ENCODE data around the gene WDR37. TPM values are rescaled to one million over a fixed set of nuclear protein-coding genes. Genes with fewer than 3 reads are reported as not detected.

Gene WDR37
- polyA plus RNA-seq, 1 of the 3 experiments (the other 2 are of a cell fraction): 11.9 TPM

GRCh38 chr10:1074748-1075308 is 18.6 kb downstream of the WDR37 start:
- CTCF ChIA-PET: interaction anchor here (0.6 to 1.2 kb wide), 3 partner anchors 9 to 87 kb away, joined by 3 to 4 read pairs (median 3); partner anchors contain the start of gene GTPBP4
- H3K27me3 ChIP-seq (ENCODE audit: insufficient read depth): no peaks in the 10 kb centered on the region
- peak; percentile 32 for DNase-seq

GRCh38 chr10:1078668-1079067 is 22.5 kb downstream of the WDR37 start:
- H3K4me1 ChIP-seq (ENCODE audit: control insufficient read depth in 1 of 2, insufficient read depth in 2 of 2, low read depth in 1 of 2, low read length in 1 of 2): no peaks in the 10 kb centered on the region
- no peak overlapping the region for H3K27ac ChIP-seq (ENCODE audit: low read depth in 2 of 2, low read length in 1 of 2)
- TF ChIP-seq ELF1 (IDR thresholded peaks at IDR 0.05) (no peak), IRF3 (IDR thresholded peaks at IDR 0.05; ENCODE audit: low read depth, low read length) (no peak), MXI1 (IDR thresholded peaks at IDR 0.05; ENCODE audit: low read depth, low read length) (no peak), RCOR1 (IDR thresholded peaks at IDR 0.05; ENCODE audit: low read length) (no peak), TAF1 (IDR thresholded peaks at IDR 0.05; ENCODE audit: borderline replicate concordance, low read depth, low read length) (no peak), ZBTB33 (IDR thresholded peaks at IDR 0.05; ENCODE audit: borderline replicate concordance, low read depth) (no peak), FOXM1 (IDR thresholded peaks at IDR 0.05; ENCODE audit: low read depth) (no peak), NRF1 (IDR thresholded peaks at IDR 0.05; ENCODE audit: low read depth, low read length) (no peak), FOSL2 (IDR thresholded peaks at IDR 0.05; ENCODE audit: borderline replicate concordance, low read depth) (no peak), PBX3 (IDR thresholded peaks at IDR 0.05) (no peak), JUND (IDR thresholded peaks at IDR 0.05) (no peak), GABPA (IDR thresholded peaks at IDR 0.05; ENCODE audit: low read depth) (no peak), RAD21 (IDR thresholded peaks at IDR 0.05; ENCODE audit: low read length) (no peak), SIN3A (IDR thresholded peaks at IDR 0.05; ENCODE audit: borderline replicate concordance, low read depth, low read length) (no peak), GATA2 (CRISPR knock-in tag; IDR thresholded peaks at IDR 0.05) (no peak), RFX5 (IDR thresholded peaks at IDR 0.05; ENCODE audit: low read length) (no peak)
- ChIA-PET POLR2A (no interaction called here), CTCF (no interaction called here)
- H2AFZ ChIP-seq (ENCODE audit: low read depth): no peak overlapping the region
- H4K20me1 ChIP-seq (ENCODE audit: insufficient read depth): no peaks in the 10 kb centered on the region
- peaks cover 18% of the 10 kb centered on the region for H3K79me2 ChIP-seq (ENCODE audit: insufficient read depth)
- no peaks in the 10 kb centered on the region for H3F3A ChIP-seq (replicated peaks; ENCODE audit: insufficient read depth)
- H3K36me3 ChIP-seq (replicated peaks in 1 of 2; ENCODE audit: control insufficient read depth in 1 of 2, insufficient read depth in 2 of 2, low read length in 1 of 2): peaks cover 28 to 53% of the 10 kb centered on the region in 2 experiments
- H3K4me2 ChIP-seq: no peak overlapping the region
- no peaks in the 10 kb centered on the region for H3K27me3 ChIP-seq (ENCODE audit: insufficient read depth)
- no peak overlapping the region for H3K4me3 ChIP-seq (ENCODE audit: low read depth in 2 of 2, low read length in 1 of 2)
- H3K9ac ChIP-seq: no peak overlapping the region
- no peaks in the 10 kb centered on the region for H3K9me2 ChIP-seq
- H3K9me3 ChIP-seq: no peaks in the 10 kb centered on the region
- no peak for DNase-seq

More at GRCh38 chr10:1074748-1075308, 18.6 kb downstream of the WDR37 start:
- peaks cover 4% of the 10 kb centered on the region for H3F3A ChIP-seq (replicated peaks; ENCODE audit: insufficient read depth)
- H3K9me3 ChIP-seq: no peaks in the 10 kb centered on the region
- no peaks in the 10 kb centered on the region for H3K4me1 ChIP-seq (ENCODE audit: control insufficient read depth in 1 of 2, insufficient read depth in 2 of 2, low read depth in 1 of 2, low read length in 1 of 2)
- no peak overlapping the region for H3K9ac ChIP-seq
- no peak overlapping the region for H3K27ac ChIP-seq (ENCODE audit: low read depth in 2 of 2, low read length in 1 of 2)
- POLR2A ChIA-PET: interaction anchor here (1.1 kb wide), 1 partner anchor 87 kb away, joined by 3 read pairs; no protein-coding TSS in a partner anchor
- H3K79me2 ChIP-seq (ENCODE audit: insufficient read depth): peaks cover 34% of the 10 kb centered on the region
- no peak overlapping the region for H3K4me3 ChIP-seq (ENCODE audit: low read depth in 2 of 2, low read length in 1 of 2)
- 96% methylated on average over 18 of the region's 18 CpGs for WGBS (ENCODE audit: low lambda C conversion rate)
- no peaks in the 10 kb centered on the region for H3K9me2 ChIP-seq
- peaks cover 24 to 31% of the 10 kb centered on the region in 2 experiments for H3K36me3 ChIP-seq (replicated peaks in 1 of 2; ENCODE audit: control insufficient read depth in 1 of 2, insufficient read depth in 2 of 2, low read length in 1 of 2)
- H2AFZ ChIP-seq (ENCODE audit: low read depth): no peak overlapping the region
- H3K4me2 ChIP-seq: no peak overlapping the region
- no peaks in the 10 kb centered on the region; the same call in 1 of the 2 replicates for H4K20me1 ChIP-seq (ENCODE audit: insufficient read depth)
- TF ChIP-seq CTCF (IDR thresholded peaks at IDR 0.05) (peak; percentile 34), RAD21 (IDR thresholded peaks at IDR 0.05; ENCODE audit: low read length) (peak; percentile 57), GABPA (IDR thresholded peaks at IDR 0.05; ENCODE audit: low read depth) (no peak)
